Peyer's patch (tissue), 4 donors: ENCODE measurements around the gene ZNF19.

Experiments
- POLR2A ChIP-seq, 2 donors: fragments of 450-650 bp; IDR thresholded peaks; one replicate each; pipeline ENCODE4 v1.5.1; 2017; ENCODE audit warnings: antibody characterized with exemption in 2 of 2, mild to moderate bottlenecking in 2 of 2, moderate library complexity in 2 of 2
- TF ChIP-seq, protein P1 (sequence below), 6 experiments: fragments of 450-650 bp in 4 of 6; fragments of 200-600 bp in 2 of 6; sonication (generic) in 1 of 6; IDR thresholded peaks; one replicate each; pipeline ENCODE4 v1.5.1; 2017 to 2019; ENCODE audit warnings: antibody characterized with exemption in 6 of 6, mild to moderate bottlenecking in 3 of 6, moderate library complexity in 1 of 6

DNA sequence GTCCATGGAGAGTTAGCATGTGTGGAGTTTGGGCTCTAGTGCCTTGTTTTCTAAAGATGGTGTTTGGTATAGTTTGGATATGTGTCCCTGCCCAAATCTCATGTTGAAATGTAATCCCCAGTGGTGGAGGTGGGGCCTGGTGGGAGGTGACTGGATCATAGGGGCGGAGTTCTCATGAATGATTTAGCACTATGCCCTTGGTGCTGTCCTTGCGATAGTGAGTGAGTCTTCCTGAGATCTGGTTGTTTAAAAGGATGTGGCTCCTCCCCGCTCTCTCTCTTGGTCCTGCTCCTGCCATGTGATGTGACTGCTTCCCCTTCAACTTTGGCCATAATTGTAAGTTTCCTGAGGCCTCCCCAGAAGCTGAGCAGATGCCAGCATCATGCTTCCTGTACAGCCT, 8.9 kb upstream of the ZNF19 start:
- TF ChIP-seq, protein P1, sequence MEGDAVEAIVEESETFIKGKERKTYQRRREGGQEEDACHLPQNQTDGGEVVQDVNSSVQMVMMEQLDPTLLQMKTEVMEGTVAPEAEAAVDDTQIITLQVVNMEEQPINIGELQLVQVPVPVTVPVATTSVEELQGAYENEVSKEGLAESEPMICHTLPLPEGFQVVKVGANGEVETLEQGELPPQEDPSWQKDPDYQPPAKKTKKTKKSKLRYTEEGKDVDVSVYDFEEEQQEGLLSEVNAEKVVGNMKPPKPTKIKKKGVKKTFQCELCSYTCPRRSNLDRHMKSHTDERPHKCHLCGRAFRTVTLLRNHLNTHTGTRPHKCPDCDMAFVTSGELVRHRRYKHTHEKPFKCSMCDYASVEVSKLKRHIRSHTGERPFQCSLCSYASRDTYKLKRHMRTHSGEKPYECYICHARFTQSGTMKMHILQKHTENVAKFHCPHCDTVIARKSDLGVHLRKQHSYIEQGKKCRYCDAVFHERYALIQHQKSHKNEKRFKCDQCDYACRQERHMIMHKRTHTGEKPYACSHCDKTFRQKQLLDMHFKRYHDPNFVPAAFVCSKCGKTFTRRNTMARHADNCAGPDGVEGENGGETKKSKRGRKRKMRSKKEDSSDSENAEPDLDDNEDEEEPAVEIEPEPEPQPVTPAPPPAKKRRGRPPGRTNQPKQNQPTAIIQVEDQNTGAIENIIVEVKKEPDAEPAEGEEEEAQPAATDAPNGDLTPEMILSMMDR (IDR thresholded peaks at IDR 0.05), result no peak
- TF ChIP-seq POLR2A (IDR thresholded peaks at IDR 0.05), result no peak
